Left ventricle myocardium superior (tissue), 1 donor: ENCODE results near the gene OR4D9. TPM values are rescaled to one million over a fixed set of nuclear protein-coding genes. Genes with fewer than 3 reads are reported as not detected.

Experiments used
- total RNA-seq: library from RNA; stranded (reverse); fragmentation: NEBNext Ultra II Directional; extraction: Animal tissue kit (Norgen Biotek cat#: 25700); gene quantifications from one replicate; pipeline ENCODE4 v1.2.1, GENCODE V29; 2021
- donor health status: DM: no; HTN: yes; CAD: no; lungs with severe emphysema.

Gene OR4D9
- total RNA-seq, 1 donor from 2014 or later: not detected

Other genes with a start within 250 kb of the OR4D9 start
- gene OR5AN1, start 152.6 kb upstream of the OR4D9 start, total RNA-seq: not detected
- not detected for gene OR5A2, start 85.1 kb upstream of the OR4D9 start, total RNA-seq
- not detected for gene OR5A1, start 75.1 kb upstream of the OR4D9 start, total RNA-seq
- not detected for gene OR4D6, start 54.6 kb upstream of the OR4D9 start, total RNA-seq
- not detected for gene OR4D10, start 38.2 kb upstream of the OR4D9 start, total RNA-seq
- not detected for gene OR4D11, start 8.0 kb upstream of the OR4D9 start, total RNA-seq
- gene OSBP, start 104.2 kb downstream of the OR4D9 start, total RNA-seq: 40.9 TPM
- gene PATL1, start 157.5 kb downstream of the OR4D9 start, total RNA-seq: 24.5 TPM
- not detected for gene OR10V1, start 202.3 kb downstream of the OR4D9 start, total RNA-seq
- 8.0 TPM for gene STX3, start 243.8 kb downstream of the OR4D9 start, total RNA-seq